Measurements from ENCODE around the gene TMEM205.

- no peak for TF ChIP-seq CTCF (IDR thresholded peaks at IDR 0.05; ENCODE audit: insufficient read depth, low read length)
- no peak for TF ChIP-seq POLR2AphosphoS5 (IDR thresholded peaks at IDR 0.05; ENCODE audit: low read depth)
- no peak for TF ChIP-seq GABPA (IDR thresholded peaks at IDR 0.05; ENCODE audit: low read depth)
- TF ChIP-seq SPI1 (IDR thresholded peaks at IDR 0.05; ENCODE audit: borderline replicate concordance, low read depth), result no peak
- TF ChIP-seq REST (IDR thresholded peaks at IDR 0.05; ENCODE audit: insufficient replicate concordance, low read depth), result no peak
These were observed 31.7 kb upstream of the TMEM205 start for GRCh38 chr19:11377756-11378155.

All from HL-60 (cell line).